GM23338 (cell line): ENCODE data around the gene CD82. TPM values are rescaled to one million over a fixed set of nuclear protein-coding genes. Genes with fewer than 3 reads are reported as not detected.

Experiments
- ATAC-seq: fragments of 200-7000 bp; cut with Tn5 transposase; 3 replicates; pipeline ENCODE4 v1.9.1; 2020
- DNase-seq: peaks from one replicate; pipeline ENCODE4 v3.0.0-alpha.2; 2015; ENCODE audit warnings: low spot score
- H2AFZ ChIP-seq: fragments of 200-600 bp; sonication (generic); 2 replicates; pipeline ENCODE4 v1.8.0; 2016; ENCODE audit warnings: antibody characterized with exemption, mild to moderate bottlenecking, moderate library complexity
- H3F3A ChIP-seq: fragments of 200-600 bp; sonication (generic); replicated peaks from 2 replicates; pipeline ENCODE4 v1.8.0; 2017; ENCODE audit warnings: antibody characterized with exemption, mixed run types, low read depth
- H3K27ac ChIP-seq: fragments of 200-600 bp; sonication (generic); 2 replicates; pipeline ENCODE4 v1.6.1; 2016; ENCODE audit warnings: low read depth
- H3K27me3 ChIP-seq: fragments of 200-600 bp; sonication (generic); 2 replicates; pipeline ENCODE4 v1.8.0; 2016; ENCODE audit warnings: mild to moderate bottlenecking, mixed run types, moderate library complexity; ENCODE audit not compliant: insufficient read depth
- H3K36me3 ChIP-seq: fragments of 200-600 bp; sonication (generic); 2 replicates; pipeline ENCODE4 v1.8.0; 2016; ENCODE audit warnings: mild to moderate bottlenecking; ENCODE audit not compliant: insufficient read depth
- H3K4me1 ChIP-seq: fragments of 200-600 bp; sonication (generic); 2 replicates; pipeline ENCODE4 v1.8.0; 2016; ENCODE audit warnings: mild to moderate bottlenecking, moderate library complexity; ENCODE audit not compliant: insufficient read depth
- H3K4me2 ChIP-seq: fragments of 200-600 bp; sonication (generic); 2 replicates; pipeline ENCODE4 v1.7.1; 2017; ENCODE audit warnings: mixed run types
- H3K4me3 ChIP-seq: fragments of 200-600 bp; sonication (generic); 2 replicates; pipeline ENCODE4 v1.6.1; 2016; ENCODE audit warnings: mixed run types
- H3K79me2 ChIP-seq: fragments of 200-600 bp; sonication (generic); replicated peaks from 2 replicates; pipeline ENCODE4 v1.8.0; 2017; ENCODE audit warnings: mild to moderate bottlenecking; ENCODE audit not compliant: insufficient read depth
- H3K9me2 ChIP-seq: fragments of 200-600 bp; sonication (generic); 2 replicates; pipeline ENCODE4 v1.8.0; 2017; ENCODE audit not compliant: insufficient read depth
- H4K20me1 ChIP-seq: fragments of 200-600 bp; sonication (generic); replicated peaks from 2 replicates; pipeline ENCODE4 v1.8.0; 2017; ENCODE audit warnings: mild to moderate bottlenecking; ENCODE audit not compliant: insufficient read depth
- H3K27ac Mint-ChIP-seq: 2 replicates; pipeline ENCODE4 v1.8.0; 2020; ENCODE audit warnings: inconsistent platforms, mild to moderate bottlenecking, moderate library complexity, mixed read lengths
- H3K27me3 Mint-ChIP-seq: 3 replicates; pipeline ENCODE4 v1.8.0; 2022; ENCODE audit warnings: low read depth, mild to moderate bottlenecking, moderate library complexity, mixed read lengths, inconsistent platforms; ENCODE audit not compliant: insufficient read depth, poor library complexity
- H3K36me3 Mint-ChIP-seq: 3 replicates; pipeline ENCODE4 v1.8.0; 2021; ENCODE audit warnings: low read depth, mild to moderate bottlenecking, inconsistent platforms, moderate library complexity, mixed read lengths
- H3K4me1 Mint-ChIP-seq: 3 replicates; pipeline ENCODE4 v1.8.0; 2020; ENCODE audit warnings: mild to moderate bottlenecking, inconsistent platforms, mixed read lengths
- H3K4me3 Mint-ChIP-seq: 3 replicates; pipeline ENCODE4 v1.8.0; 2021; ENCODE audit warnings: moderate library complexity, mild to moderate bottlenecking, inconsistent platforms, mixed read lengths
- H3K9me3 Mint-ChIP-seq: 3 replicates; pipeline ENCODE4 v1.8.0; 2020; ENCODE audit warnings: moderate library complexity, mild to moderate bottlenecking, inconsistent platforms, mixed read lengths
- CREB1 ChIP-seq: fragments of 250-450 bp; sonication (Bioruptor Pico); IDR thresholded peaks from 2 replicates; pipeline ENCODE4 v1.5.0; 2020; ENCODE audit warnings: low read depth, mild to moderate bottlenecking, moderate library complexity
- CTCF ChIP-seq, 2 experiments: fragments of 200-600 bp in 1 of 2; sonication (generic) in 1 of 2; conservative IDR thresholded peaks; 2 replicates each; pipeline versions ENCODE4 v1.5.1 to v1.6.1; 2016 to 2017; ENCODE audit warnings: antibody characterized with exemption in 2 of 2, low read depth in 2 of 2, mild to moderate bottlenecking in 2 of 2, moderate library complexity in 1 of 2
- EZH2 ChIP-seq: fragments of 200-600 bp; sonication (generic); IDR thresholded peaks from one replicate; pipeline ENCODE4 v1.8.0; 2017; ENCODE audit warnings: antibody characterized with exemption, mild to moderate bottlenecking, low read depth; ENCODE audit not compliant: unreplicated experiment
- NANOG ChIP-seq: IDR thresholded peaks from 2 replicates; pipeline ENCODE4 v1.6.1; 2016; ENCODE audit warnings: antibody characterized with exemption, borderline replicate concordance
- REST ChIP-seq: IDR thresholded peaks from one replicate; pipeline ENCODE4 v1.6.1; 2018; ENCODE audit warnings: antibody characterized with exemption; ENCODE audit not compliant: unreplicated experiment
- polyA plus RNA-seq: library from polyadenylated mRNA; unstranded; fragments of >200 nt; fragmentation: Nextera tagmentation; extraction: Ambion mirVana; gene quantifications from 2 replicates; pipeline ENCODE4 v1.2.1, GENCODE V29; 2016
- total RNA-seq: library from RNA; depleted of rRNA; stranded (reverse); fragments of >200 nt; shearing (Covaris generic); gene quantifications from 2 replicates; pipeline ENCODE4 v1.2.3, GENCODE V29; 2014
- TF ChIP-seq, protein P1 (sequence below): fragments of 250-450 bp; sonication (Bioruptor Pico); IDR thresholded peaks from 2 replicates; pipeline ENCODE4 v1.5.0; 2020; ENCODE audit warnings: mild to moderate bottlenecking, moderate library complexity

CD82 gene
- total and polyA plus RNA-seq, 2 experiments from 2014 or later: 4.4 to 4.9 TPM

GRCh38 chr11:44654596-44654995 lies 89.1 kb downstream of the CD82 start (continued):
- TF ChIP-seq, protein P1, sequence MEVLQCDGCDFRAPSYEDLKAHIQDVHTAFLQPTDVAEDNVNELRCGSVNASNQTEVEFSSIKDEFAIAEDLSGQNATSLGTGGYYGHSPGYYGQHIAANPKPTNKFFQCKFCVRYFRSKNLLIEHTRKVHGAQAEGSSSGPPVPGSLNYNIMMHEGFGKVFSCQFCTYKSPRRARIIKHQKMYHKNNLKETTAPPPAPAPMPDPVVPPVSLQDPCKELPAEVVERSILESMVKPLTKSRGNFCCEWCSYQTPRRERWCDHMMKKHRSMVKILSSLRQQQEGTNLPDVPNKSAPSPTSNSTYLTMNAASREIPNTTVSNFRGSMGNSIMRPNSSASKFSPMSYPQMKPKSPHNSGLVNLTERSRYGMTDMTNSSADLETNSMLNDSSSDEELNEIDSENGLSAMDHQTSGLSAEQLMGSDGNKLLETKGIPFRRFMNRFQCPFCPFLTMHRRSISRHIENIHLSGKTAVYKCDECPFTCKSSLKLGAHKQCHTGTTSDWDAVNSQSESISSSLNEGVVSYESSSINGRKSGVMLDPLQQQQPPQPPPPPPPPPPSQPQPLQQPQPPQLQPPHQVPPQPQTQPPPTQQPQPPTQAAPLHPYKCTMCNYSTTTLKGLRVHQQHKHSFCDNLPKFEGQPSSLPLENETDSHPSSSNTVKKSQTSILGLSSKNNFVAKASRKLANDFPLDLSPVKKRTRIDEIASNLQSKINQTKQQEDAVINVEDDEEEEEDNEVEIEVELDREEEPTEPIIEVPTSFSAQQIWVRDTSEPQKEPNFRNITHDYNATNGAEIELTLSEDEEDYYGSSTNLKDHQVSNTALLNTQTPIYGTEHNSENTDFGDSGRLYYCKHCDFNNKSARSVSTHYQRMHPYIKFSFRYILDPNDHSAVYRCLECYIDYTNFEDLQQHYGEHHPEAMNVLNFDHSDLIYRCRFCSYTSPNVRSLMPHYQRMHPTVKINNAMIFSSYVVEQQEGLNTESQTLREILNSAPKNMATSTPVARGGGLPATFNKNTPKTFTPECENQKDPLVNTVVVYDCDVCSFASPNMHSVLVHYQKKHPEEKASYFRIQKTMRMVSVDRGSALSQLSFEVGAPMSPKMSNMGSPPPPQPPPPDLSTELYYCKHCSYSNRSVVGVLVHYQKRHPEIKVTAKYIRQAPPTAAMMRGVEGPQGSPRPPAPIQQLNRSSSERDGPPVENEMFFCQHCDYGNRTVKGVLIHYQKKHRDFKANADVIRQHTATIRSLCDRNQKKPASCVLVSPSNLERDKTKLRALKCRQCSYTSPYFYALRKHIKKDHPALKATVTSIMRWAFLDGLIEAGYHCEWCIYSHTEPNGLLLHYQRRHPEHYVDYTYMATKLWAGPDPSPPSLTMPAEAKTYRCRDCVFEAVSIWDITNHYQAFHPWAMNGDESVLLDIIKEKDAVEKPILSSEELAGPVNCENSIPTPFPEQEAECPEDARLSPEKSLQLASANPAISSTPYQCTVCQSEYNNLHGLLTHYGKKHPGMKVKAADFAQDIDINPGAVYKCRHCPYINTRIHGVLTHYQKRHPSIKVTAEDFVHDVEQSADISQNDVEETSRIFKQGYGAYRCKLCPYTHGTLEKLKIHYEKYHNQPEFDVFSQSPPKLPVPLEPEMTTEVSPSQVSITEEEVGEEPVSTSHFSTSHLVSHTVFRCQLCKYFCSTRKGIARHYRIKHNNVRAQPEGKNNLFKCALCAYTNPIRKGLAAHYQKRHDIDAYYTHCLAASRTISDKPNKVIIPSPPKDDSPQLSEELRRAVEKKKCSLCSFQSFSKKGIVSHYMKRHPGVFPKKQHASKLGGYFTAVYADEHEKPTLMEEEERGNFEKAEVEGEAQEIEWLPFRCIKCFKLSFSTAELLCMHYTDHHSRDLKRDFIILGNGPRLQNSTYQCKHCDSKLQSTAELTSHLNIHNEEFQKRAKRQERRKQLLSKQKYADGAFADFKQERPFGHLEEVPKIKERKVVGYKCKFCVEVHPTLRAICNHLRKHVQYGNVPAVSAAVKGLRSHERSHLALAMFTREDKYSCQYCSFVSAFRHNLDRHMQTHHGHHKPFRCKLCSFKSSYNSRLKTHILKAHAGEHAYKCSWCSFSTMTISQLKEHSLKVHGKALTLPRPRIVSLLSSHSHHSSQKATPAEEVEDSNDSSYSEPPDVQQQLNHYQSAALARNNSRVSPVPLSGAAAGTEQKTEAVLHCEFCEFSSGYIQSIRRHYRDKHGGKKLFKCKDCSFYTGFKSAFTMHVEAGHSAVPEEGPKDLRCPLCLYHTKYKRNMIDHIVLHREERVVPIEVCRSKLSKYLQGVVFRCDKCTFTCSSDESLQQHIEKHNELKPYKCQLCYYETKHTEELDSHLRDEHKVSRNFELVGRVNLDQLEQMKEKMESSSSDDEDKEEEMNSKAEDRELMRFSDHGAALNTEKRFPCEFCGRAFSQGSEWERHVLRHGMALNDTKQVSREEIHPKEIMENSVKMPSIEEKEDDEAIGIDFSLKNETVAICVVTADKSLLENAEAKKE (CRISPR knock-in tag): no peak
- TF ChIP-seq CREB1 (CRISPR knock-in tag): no peak
- no peak for TF ChIP-seq EZH2
- no peak for TF ChIP-seq NANOG
- no peak for TF ChIP-seq CTCF (conservative IDR thresholded peaks at IDR 0.05; ENCODE audit: low read depth in 2 of 2)

- Histone ChIP-seq H3K4me2 (no peak overlapping the region), H4K20me1 (no peaks in the 10 kb centered on the region), H3K27ac (no peak overlapping the region), H3K9me2 (peaks cover 3% of the 10 kb centered on the region; the same call in 1 of the 2 replicates), H3F3A (no peaks in the 10 kb centered on the region), H3K36me3 (no peaks in the 10 kb centered on the region), H2AFZ (no peak overlapping the region), H3K4me1 (no peaks in the 10 kb centered on the region), H3K4me3 (no peak overlapping the region), H3K27me3 (no peaks in the 10 kb centered on the region), H3K79me2 (no peaks in the 10 kb centered on the region)
- Mint-ChIP-seq H3K4me1 (peaks cover 9% of the 10 kb centered on the region), H3K4me3 (no peak overlapping the region), H3K27me3 (peaks cover 8% of the 10 kb centered on the region), H3K36me3 (peaks cover 11% of the 10 kb centered on the region; the same call in 2 of the 3 replicates), H3K9me3 (peaks cover 31% of the 10 kb centered on the region), H3K27ac (no peak overlapping the region)
- ATAC-seq (no peak), DNase-seq (no peak)
- no peak for TF ChIP-seq REST
These were observed 92.5 kb downstream of the CD82 start for GRCh38 chr11:44657836-44658505.
